Cardiac septum (tissue), 1 donor: ENCODE data around the gene VSTM4. TPM values are rescaled to one million over a fixed set of nuclear protein-coding genes. Genes with fewer than 3 reads are reported as not detected.
A peak's percentile ranks its signal among the peaks of the same experiment; 100 is the strongest.

Experiments
- DNase-seq: peaks from one replicate; pipeline ENCODE4 v3.0.0-alpha.2; 2020; ENCODE audit warnings: low spot score
- intact Hi-C: fragments of 100-400 bp; cut with DNase I; formaldehyde crosslinking; loops from one replicate; pipeline ENCODE4 v1.14.0; 2022
- total RNA-seq: library from RNA; stranded (reverse); fragmentation: NEBNext Ultra II Directional; extraction: Animal tissue kit (Norgen Biotek cat#: 25700); gene quantifications from one replicate; pipeline ENCODE4 v1.2.1, GENCODE V29; 2021
- donor health status: DM: no; HTN: no; CAD: no.

VSTM4 gene
- total RNA-seq, 1 donor from 2014 or later, result 24.4 TPM

DNA sequence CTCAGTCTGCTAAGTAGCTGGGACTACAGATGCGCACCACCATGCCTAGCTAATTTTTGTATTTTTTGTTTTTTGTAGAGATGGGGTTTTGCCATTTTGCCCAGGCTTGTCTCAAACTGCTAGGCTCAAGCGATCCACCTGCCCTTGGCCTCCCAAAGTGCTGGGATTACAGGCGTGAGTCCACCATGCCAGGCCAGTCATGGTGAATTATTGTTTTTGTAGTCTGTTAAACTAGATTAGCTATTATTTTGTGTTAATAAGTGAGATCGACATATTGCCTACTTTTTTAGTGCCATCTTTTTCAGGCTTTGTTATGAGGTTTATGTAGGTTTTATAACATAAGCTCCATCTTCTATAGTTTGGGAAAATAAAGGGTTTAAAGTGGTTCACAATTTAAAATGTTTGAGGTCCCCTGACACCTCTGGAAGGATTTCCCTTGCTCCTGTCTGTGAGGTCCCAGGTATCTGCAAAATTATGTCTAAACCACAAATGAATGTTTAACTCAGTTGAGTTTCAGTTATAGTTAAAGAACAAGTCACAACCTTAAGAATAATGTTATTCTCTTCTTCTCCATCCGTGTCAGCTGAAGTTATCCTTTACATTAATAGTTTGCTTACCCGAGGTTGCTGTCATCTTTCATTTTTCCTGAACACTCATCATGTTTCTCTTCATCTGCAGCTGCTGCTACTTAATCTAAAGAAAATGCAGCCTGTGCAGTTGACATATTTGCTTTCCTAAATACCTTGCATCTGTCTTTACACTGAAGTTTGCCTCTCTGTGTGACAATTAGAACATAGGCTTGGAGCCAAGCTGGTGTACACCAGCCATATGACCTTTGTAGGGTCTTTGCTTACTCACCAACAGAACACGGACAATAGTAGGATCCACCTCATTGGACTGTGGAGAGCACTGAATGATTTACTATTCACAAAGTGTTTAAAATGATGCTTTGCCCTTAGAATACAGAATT lies 8.9 kb upstream of the VSTM4 start:
- intact Hi-C loops, result no loop called here
- DNase-seq, result no peak

DNA sequence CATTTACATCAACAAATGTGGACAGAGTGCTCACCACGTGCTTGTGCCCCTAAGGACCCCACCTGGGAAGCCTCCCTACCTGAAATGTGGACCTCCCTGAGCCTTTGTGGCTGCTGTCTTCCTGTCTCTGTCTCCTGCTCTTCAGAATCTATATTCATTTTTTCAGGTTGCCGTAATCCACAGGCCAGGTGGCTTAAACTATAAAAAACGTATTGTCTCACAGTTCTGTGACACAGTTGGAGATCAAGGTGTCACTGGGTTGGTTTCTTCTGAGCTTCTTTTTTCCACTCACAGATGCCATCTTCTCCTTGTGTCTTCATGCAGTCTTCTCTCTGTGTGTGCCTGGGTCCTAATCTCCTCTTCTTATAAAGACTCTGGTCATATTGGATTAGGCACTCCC lies 5.6 kb upstream of the VSTM4 start:
- intact Hi-C loops, result no loop called here
- DNase-seq, result no peak

DNA sequence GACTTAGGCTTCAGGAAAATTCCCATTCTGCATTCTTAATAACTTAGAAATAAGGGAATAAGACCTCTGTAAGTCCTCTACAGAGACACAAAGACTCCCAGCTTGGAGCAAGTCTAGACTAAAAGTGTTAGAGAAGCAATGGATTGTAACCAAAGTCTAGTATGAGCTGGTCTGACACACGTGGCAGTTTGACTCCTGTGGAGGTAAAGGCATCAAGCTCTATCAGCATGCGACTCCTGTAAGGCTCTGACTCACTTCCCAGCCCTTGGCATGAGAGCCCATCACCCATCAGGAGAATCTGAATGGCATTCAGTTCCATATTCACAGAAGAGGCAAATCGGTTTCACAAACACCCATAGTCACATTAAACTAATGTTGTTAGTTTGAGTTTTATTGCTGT lies 4.4 kb upstream of the VSTM4 start:
- intact Hi-C loops, result no loop called here
- DNase-seq, result no peak

DNA sequence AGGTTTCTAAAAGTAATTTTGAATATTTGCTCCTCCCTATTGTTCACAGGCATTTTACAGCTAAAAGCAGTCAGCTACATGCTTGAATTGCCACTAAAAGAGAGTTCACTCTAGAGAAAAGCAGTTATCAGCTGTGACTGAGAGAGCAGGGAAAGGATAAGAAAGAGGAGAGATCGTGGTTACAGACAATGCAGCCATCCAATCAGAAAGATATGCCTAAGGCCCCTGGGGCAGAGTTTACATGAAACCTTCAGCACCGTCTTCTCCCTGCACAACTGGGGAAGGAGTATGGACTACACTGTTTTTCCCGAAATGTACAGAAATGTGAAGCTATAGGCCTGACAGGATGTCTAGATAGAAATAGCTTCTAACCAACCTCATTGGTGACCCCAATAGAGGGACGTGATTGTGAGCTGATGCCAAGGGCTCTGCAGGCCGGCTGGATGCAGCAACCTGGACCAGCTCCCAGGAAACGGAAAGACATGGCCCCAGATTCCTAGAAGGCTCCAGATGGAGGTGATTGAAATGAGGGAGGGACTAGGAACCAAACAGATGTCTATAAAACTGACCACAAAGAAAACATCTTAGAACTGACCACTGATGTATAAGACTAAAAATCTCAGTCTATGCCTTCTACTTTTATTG lies 3.2 kb upstream of the VSTM4 start:
- intact Hi-C loops, result no loop called here
- no peak for DNase-seq

DNA sequence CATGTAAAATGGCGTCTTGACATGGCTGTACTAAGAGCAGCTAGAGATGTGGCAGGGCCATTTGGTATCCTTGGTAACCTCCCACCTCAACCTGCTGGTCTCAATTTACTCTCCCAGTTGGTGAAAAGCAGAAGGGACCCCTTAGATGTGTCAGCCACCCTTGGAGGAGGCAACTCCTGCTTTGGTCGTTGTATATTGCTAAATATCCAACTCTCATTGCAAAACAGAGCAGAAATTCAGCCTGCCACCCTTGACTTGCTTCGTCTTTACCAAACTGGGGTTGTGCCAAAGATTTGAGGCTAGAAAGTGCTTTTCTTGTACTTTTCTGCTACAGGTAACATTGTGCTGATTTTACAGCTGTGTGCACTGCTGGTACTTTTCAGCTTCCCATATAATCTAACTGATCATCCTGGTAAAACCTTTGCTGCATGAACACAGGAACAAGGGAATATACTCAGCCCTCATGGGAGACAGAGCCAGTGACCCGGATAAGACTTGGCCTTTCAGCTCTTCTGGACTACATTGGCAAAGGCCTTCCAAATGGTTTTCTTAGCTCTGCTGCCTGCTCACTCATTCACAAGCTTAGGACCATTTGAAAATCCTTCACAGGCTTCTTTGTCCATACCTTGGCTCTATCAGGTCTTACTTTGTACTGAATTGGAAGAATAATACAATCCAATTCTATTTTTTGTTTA lies 2.2 kb upstream of the VSTM4 start:
- DNase-seq, result no peak
- intact Hi-C loops, result no loop called here

DNA sequence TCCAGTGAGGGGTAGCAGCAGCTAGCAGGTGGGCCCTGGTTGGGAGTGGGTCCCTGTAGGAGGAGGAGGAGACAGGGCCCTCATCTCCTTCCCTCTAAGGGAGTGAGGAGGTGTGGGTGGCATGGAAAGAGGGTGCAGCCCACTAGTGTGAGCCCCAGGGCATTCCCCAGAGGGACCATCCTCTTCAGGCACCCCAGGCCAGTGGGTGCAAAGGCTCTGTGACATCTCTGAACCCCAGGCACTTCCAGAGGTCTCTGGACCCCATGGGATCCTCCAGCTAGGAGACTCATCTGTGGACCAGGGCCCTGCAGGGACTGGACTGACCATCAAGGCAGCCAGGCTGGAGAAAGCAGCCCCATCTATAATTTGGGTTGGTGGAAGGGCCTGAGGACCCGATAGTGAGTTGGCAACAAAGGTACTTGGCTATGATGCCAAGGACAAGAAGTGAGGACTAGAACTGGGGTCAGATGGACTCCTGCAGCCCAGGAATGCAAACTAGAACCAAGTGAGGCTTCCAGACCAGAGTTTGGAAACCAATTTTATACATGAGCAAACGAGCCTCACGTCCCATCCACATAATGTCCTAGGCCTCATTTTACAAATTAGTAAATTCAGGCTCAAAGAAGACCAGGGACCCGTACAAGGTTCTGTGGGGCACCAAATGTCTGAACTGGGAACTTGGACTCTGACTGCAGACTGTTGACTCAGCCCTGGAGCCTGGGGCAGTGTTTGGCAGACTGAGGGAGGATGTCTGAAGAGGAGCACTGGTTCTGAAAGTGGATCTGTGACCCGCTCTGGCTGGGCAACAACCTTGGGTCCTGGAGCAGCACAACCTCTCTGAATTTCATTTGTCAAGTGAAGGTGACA lies 1.4 kb upstream of the VSTM4 start:
- DNase-seq, result no peak
- intact Hi-C loops, result no loop called here

DNA sequence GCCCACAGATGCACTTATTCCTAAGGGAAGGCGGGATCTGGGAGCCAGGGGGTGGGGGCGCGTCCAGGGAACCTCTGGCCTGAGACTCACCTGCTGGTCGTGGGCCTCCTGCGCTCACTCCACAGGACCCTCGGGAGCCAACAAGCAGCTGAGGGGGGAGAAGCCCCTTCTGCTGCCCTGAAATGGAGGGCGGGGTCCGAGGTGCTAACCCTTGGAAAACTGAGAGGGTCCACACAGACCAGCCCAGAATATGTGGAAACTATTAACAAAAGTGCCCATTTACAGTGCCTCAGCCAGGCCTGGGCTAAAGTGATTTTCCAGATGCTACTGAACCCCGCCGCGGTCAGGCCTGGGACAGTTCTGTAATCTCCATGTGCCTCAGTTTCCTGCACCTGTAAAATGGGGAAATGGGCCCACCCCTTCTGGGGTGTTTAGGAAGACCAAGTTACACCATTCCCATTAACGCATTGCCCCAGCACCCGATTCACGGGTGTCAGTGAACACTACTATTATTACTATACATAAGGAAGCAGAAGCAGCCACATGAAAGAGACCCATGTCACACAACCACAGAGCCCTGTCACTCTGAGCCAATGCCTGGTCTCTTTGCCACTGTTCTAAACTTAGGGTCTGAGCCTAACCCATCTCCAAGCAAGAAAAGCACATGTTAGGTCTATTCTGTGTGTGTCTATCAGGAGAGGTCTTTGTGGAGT lies 630 bp upstream of the VSTM4 start:
- intact Hi-C loops, result loop anchor here (2.0 kb wide), 1 partner anchor 61 kb away; no protein-coding TSS in a partner anchor
- DNase-seq, result no peak

DNA sequence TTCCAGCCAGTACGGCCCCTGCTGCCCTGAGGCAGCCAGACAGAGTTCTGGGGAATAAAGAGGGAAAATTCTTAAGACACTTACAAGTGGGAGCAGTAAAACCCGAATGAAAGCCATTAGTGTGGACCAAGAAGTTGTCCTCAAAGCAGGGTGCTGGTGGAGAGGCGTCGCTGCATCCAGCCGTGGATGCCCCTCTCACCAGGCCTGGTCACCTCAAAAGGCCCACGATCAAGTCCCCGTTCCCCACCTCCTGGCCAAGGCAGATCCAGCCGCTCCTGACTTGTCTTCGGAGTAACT lies 656 bp downstream of the VSTM4 start:
- no peak for DNase-seq
- intact Hi-C loops, result loop anchor here (2.0 to 5.0 kb wide), 2 partner anchors 60 to 107 kb away; no protein-coding TSS in a partner anchor

DNA sequence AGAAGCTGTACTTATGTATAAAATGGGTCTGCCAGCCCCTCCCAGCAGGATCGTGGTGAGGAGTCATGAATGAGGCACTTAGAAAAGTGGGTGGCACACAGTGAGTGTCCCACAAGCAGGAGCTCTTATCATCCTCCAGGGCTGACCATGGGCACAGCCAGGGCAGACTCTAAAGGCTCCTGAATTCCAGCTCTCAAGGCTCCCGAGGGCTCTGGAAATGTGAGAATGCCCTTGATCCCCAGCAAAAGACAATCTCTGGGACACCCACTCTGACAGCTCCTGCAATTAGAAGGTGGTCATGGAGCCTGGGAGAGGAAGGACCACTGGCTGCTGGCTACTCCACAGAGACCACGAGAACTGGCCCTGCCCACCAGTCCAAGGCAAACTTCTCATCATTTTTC lies 1.6 kb downstream of the VSTM4 start:
- intact Hi-C loops, result loop anchor here (2.0 to 5.0 kb wide), 3 partner anchors 31 to 106 kb away; no protein-coding TSS in a partner anchor
- no peak for DNase-seq

DNA sequence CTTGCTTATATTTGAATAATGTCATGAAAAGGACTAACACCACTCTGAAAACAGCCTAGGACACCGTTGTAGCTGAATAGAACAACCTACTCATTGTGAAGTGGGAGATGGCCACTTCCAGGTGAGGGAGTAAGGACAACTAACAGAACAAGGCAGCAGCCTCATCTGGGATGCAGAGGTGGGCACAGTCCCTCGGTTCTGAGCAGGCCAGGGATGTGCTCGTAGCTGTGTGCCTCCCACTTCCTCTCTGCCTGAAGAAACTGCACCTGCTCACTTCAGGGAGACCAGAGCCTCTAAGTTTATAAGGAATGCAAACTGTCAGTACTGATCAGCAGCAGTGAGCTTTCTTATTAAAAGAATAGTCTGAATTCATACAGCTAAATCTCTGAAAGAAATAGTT lies 2.5 kb downstream of the VSTM4 start:
- intact Hi-C loops, result loop anchor here (2.0 to 5.0 kb wide), 2 partner anchors 30 to 106 kb away; no protein-coding TSS in a partner anchor
- DNase-seq, result no peak

DNA sequence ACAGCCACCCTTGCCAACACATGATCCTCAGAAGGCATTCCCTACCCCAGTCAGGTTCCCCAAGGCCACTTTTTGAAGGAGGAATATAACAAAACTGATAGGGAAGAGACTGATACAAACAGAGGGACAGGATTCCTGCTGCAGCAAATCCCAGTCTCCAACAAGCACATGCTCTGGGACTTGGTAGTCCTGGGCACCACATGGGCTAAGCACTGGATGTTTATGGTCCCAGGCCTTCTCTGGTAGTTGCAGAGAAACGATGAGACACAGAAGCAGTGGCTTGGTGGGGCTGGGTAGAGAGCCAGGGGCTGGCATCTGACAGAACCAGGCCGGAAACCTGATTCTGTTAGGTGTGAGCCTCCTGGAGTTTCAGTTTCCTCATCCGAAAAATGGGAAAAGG lies 3.2 kb downstream of the VSTM4 start:
- no peak for DNase-seq
- intact Hi-C loops, result loop anchor here (2.0 to 5.0 kb wide), 2 partner anchors 29 to 105 kb away; no protein-coding TSS in a partner anchor

DNA sequence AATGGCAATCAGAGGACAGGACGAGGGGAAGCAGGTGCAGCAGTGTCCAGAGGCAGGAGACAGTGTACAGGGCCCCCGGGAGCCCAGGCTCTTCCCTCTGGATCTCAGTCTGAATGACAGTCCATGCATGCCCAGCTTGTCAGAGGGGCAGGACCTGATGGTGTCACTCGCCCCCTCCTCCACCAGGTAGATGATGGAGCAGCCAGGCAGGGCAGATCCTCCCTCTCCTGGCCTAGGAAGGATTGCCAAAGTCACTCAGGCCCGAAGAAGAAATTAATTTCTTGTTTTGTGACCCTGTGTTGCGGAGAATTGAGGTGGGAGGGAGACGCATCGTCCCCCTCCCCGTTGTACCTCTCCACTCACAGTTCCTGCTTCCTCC lies 4.0 kb downstream of the VSTM4 start:
- DNase-seq, result no peak
- intact Hi-C loops, result loop anchor here (5.0 kb wide), 1 partner anchor 104 kb away; no protein-coding TSS in a partner anchor

DNA sequence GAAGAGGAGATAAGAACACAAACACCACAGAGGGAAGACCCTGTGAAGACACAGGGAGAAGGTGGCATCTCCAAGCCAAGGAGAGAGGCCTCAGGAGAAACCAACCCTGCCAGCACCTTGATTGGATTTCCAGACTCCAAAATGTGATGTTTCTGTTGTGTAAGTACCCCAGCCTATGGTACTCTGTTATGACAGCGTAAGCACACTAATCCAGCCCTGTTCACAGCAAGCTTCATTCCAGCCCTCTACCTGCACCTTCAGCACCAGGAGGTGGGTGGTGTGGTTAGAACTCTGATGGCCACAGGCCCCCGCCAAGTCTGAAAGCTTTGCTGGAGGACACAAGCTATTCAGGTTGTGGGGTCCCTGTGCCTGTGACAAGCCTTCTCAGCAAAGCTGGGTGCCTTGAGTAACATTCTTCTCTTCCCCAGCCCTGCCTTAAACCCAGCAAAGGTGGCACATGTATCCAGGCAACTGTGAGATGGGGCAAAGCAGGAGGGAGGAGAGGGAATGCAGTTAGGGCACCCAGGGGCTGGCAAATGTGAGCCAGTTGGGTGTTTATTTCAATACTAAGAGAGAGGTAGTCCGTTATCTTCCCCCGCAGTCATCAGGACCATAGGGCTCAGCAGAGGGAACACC lies 4.5 kb downstream of the VSTM4 start:
- intact Hi-C loops, result loop anchor here (5.0 kb wide), 1 partner anchor 104 kb away; no protein-coding TSS in a partner anchor
- DNase-seq, result no peak

DNA sequence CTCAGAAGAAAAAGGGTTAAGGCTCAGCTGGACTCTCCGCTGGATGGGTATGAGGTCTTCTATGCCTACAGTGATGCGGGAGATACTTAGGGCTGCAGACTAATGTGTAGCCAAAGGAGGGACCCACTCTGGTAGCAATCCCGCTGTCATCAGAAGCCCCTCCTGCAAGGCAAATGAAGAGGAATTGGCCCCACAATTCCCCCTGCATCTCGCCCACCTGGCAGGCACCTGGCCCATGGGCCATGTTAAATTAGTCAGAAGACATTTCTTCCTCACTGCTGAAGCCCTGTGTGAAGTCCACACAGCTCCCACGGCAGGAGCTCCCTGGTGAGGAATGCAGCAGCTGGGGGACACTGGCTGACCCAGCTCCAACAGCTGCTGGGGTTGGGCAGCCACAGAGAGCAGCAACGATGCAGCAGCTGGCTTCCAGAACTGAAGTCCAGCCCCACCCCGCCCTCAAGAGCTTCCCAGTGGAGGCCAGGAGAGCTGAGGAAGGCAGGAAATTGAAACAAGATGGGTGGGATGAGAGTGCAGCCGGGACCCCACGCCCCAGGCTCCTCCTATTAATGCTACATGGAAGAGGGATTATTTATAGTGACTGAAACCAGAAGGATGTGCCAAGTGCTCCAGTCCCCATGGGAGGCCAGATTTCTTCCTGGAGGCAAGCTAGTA lies 5.5 kb downstream of the VSTM4 start:
- intact Hi-C loops, result loop anchor here (5.0 kb wide), 1 partner anchor 103 kb away; no protein-coding TSS in a partner anchor
- peak; percentile 80 for DNase-seq

DNA sequence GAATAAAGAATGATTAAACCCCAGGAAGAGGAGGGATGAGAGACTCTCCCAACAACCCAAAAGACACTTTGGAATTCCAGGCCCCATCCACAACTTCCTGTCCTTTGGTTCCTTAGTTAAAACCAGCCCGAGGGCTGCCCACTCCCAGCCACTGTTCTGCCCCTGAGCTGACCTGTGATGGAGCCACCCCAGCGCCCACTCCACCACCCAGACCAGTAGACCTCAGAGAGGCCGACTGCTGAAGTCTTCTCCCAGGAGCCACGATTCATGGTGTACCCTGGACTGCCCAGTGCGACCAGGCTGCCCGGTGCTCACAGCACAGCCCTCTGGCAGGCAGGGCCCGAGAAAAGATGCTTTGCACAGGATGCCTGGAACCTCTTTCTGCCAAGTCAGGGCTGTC lies 6.7 kb downstream of the VSTM4 start:
- no peak for DNase-seq
- intact Hi-C loops, result no loop called here

DNA sequence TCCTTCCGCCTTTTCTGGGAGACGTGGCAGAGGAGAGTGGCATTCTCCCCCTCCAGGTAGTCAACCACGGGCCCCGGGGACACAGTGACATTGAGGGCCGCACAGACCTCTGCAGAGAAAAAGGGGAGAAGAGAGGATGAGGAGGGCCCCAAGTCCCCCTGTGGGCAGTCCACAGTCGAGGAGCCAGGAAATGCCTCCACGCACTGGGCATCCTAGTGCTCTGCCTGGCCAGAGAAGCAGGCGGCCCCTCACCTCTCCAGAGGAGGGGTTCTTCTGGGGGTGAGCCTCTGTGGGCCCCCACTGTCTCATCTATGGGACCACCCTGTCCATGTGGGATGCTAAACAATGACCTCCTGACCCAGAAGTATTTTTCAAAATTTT lies 7.4 kb downstream of the VSTM4 start:
- intact Hi-C loops, result no loop called here
- no peak for DNase-seq

DNA sequence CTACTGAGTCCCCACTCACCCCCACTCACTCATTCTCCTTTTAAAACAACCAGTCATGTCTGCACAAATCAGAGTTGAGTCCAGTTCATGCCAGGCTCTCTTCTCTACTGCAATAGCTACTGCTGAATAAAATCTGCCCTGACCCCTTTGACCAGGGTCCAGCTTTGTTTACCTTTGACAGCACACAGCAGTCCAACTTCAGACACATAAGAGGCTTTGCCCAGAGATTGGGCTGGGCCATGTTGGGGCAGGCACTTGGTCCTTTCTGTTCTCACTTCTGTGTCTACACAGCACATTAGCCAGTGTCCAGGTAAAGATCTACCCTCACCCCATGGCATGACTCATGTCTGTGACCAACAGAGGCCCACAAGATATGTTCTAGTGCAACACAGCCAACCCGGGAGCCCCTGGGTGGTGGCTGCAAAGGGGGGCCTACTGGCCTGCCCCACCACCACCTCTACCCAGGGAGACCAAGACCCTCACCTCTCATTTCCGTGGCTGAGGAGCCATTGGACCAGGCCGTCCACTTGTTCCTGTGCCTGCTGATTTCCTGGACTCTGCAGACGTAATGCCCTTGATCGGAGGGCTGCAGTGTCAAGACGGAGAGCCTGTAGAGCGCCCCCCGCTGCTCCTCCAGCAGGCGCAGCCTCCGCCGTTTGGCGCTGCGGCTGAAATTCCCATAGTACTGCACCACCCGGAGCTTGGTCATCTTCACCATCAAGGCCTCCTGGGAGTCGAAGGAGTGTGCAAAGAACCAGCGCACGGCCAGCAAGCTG lies 8.0 kb downstream of the VSTM4 start:
- intact Hi-C loops, result no loop called here
- DNase-seq, result no peak
